ENCODE results near the gene FAP. TPM values are rescaled to one million over a fixed set of nuclear protein-coding genes. Genes with fewer than 3 reads are reported as not detected.

The FAP gene
- polyA plus RNA-seq (2013): not detected

GRCh38 chr2:162243294-162243693 lies at the start of gene FAP:
Gene FAP (minus strand): TSS chr2:162243445. CDS start chr2:162243327, 118 bp downstream.
- WGBS (ENCODE audit: insufficient coverage): 100% methylated on average over 2 of the region's 6 CpGs
- POLR2A ChIA-PET: no interaction called here

GRCh38 chr2:162291748-162292147 lies 48.5 kb upstream of the FAP start:
- ChIA-PET POLR2A (interaction anchor here (0.6 kb wide), 1 partner anchor 1915 kb away, joined by 3 read pairs; no protein-coding TSS in a partner anchor), CTCF (interaction anchor here (1.3 to 10.8 kb wide), 2 partner anchors 12 to 70 kb away, joined by 3 to 112 read pairs; no protein-coding TSS in a partner anchor)
- WGBS (ENCODE audit: insufficient coverage): no CpG with 5 or more reads among the region's 3 CpGs

More at GRCh38 chr2:162243294-162243693, at the start of gene FAP:
- DNase-seq: no peak
- H3K27me3 ChIP-seq (replicated peaks in 2 of 5; ENCODE audit: control insufficient read depth in 4 of 5, insufficient read depth in 5 of 5, low read length in 4 of 5): no peaks in the 10 kb centered on the region
- H3K27ac ChIP-seq (ENCODE audit: insufficient read depth in 1 of 2, low read depth in 1 of 2, low read length in 2 of 2, poor library complexity in 1 of 2, severe bottlenecking in 2 of 2): no peak within 1 kb of the TSS
- H3K4me3 ChIP-seq (ENCODE audit: control insufficient read depth in 1 of 7, extremely low read depth in 1 of 7, insufficient read depth in 4 of 7, low read depth in 2 of 7, low read length in 6 of 7): no peak within 1 kb of the TSS
- no peaks in the 10 kb centered on the region for H3K4me1 ChIP-seq (ENCODE audit: control extremely low read depth in 1 of 4, control insufficient read depth in 4 of 4, insufficient read depth in 4 of 4, low read length in 3 of 4)
- no peaks in the 10 kb centered on the region for H3K9me3 ChIP-seq (ENCODE audit: control extremely low read depth in 1 of 5, control insufficient read depth in 4 of 5, insufficient read depth in 2 of 5, low read depth in 1 of 5, low read length in 4 of 5)
- no peaks in the 10 kb centered on the region for H3K36me3 ChIP-seq (ENCODE audit: control insufficient read depth in 4 of 4, insufficient read depth in 4 of 4, low read length in 3 of 4)
- CTCF ChIA-PET: interaction anchor here (2.8 kb wide), 1 partner anchor 12 kb away, joined by 8 read pairs; no protein-coding TSS in a partner anchor

GRCh38 chr2:162282765-162283425 lies 39.6 kb upstream of the FAP start:
- POLR2A ChIA-PET: no interaction called here
- DNase-seq: no peak

More at GRCh38 chr2:162291748-162292147, 48.5 kb upstream of the FAP start:
- H3K4me1 ChIP-seq (ENCODE audit: control extremely low read depth in 1 of 4, control insufficient read depth in 4 of 4, insufficient read depth in 4 of 4, low read length in 3 of 4): peaks cover 0 to 7% (median 2%) of the 10 kb centered on the region in 4 experiments
- H3K9me3 ChIP-seq (ENCODE audit: control extremely low read depth in 1 of 5, control insufficient read depth in 4 of 5, insufficient read depth in 2 of 5, low read depth in 1 of 5, low read length in 4 of 5): no peaks in the 10 kb centered on the region
- peaks cover 4 to 8% (median 5%) of the 10 kb centered on the region in 4 experiments for H3K36me3 ChIP-seq (ENCODE audit: control insufficient read depth in 4 of 4, insufficient read depth in 4 of 4, low read length in 3 of 4)
- DNase-seq: no peak
- H3K4me3 ChIP-seq (ENCODE audit: control insufficient read depth in 1 of 7, extremely low read depth in 1 of 7, insufficient read depth in 4 of 7, low read depth in 2 of 7, low read length in 6 of 7): no peak overlapping the region
- no peaks in the 10 kb centered on the region for H3K27me3 ChIP-seq (replicated peaks in 2 of 5; ENCODE audit: control insufficient read depth in 4 of 5, insufficient read depth in 5 of 5, low read length in 4 of 5)
- no peak overlapping the region for H3K27ac ChIP-seq (ENCODE audit: insufficient read depth in 1 of 2, low read depth in 1 of 2, low read length in 2 of 2, poor library complexity in 1 of 2, severe bottlenecking in 2 of 2)

GRCh38 chr2:162280654-162281053 lies 37.4 kb upstream of the FAP start:
- ChIA-PET CTCF (interaction anchor here (1.0 kb wide), 1 partner anchor 17 kb away, joined by 3 read pairs; no protein-coding TSS in a partner anchor), POLR2A (no interaction called here)
- Histone ChIP-seq H3K9me3 (ENCODE audit: control extremely low read depth in 1 of 5, control insufficient read depth in 4 of 5, insufficient read depth in 2 of 5, low read depth in 1 of 5, low read length in 4 of 5) (no peaks in the 10 kb centered on the region), H3K4me3 (ENCODE audit: control insufficient read depth in 1 of 7, extremely low read depth in 1 of 7, insufficient read depth in 4 of 7, low read depth in 2 of 7, low read length in 6 of 7) (no peak overlapping the region), H3K4me1 (ENCODE audit: control extremely low read depth in 1 of 4, control insufficient read depth in 4 of 4, insufficient read depth in 4 of 4, low read length in 3 of 4) (peaks cover 0 to 3% (median 3%) of the 10 kb centered on the region in 4 experiments), H3K36me3 (ENCODE audit: control insufficient read depth in 4 of 4, insufficient read depth in 4 of 4, low read length in 3 of 4) (peaks cover 15 to 62% (median 30%) of the 10 kb centered on the region in 4 experiments), H3K27ac (ENCODE audit: insufficient read depth in 1 of 2, low read depth in 1 of 2, low read length in 2 of 2, poor library complexity in 1 of 2, severe bottlenecking in 2 of 2) (no peak overlapping the region), H3K27me3 (replicated peaks in 2 of 5; ENCODE audit: control insufficient read depth in 4 of 5, insufficient read depth in 5 of 5, low read length in 4 of 5) (no peaks in the 10 kb centered on the region)
- DNase-seq: no peak
- no CpG with 5 or more reads among the region's 1 CpG for WGBS (ENCODE audit: insufficient coverage)

More at GRCh38 chr2:162282765-162283425, 39.6 kb upstream of the FAP start:
- 97% methylated on average over 4 of the region's 4 CpGs for WGBS (ENCODE audit: insufficient coverage)
- peaks cover 11 to 62% (median 31%) of the 10 kb centered on the region in 4 experiments for H3K36me3 ChIP-seq (ENCODE audit: control insufficient read depth in 4 of 4, insufficient read depth in 4 of 4, low read length in 3 of 4)
- CTCF ChIA-PET: interaction anchor here (0.7 to 1.4 kb wide), 2 partner anchors 15 to 45 kb away, joined by 3 to 7 read pairs; no protein-coding TSS in a partner anchor
- no peaks in the 10 kb centered on the region for H3K9me3 ChIP-seq (ENCODE audit: control extremely low read depth in 1 of 5, control insufficient read depth in 4 of 5, insufficient read depth in 2 of 5, low read depth in 1 of 5, low read length in 4 of 5)
- no peak overlapping the region for H3K27ac ChIP-seq (ENCODE audit: insufficient read depth in 1 of 2, low read depth in 1 of 2, low read length in 2 of 2, poor library complexity in 1 of 2, severe bottlenecking in 2 of 2)
- no peaks in the 10 kb centered on the region for H3K27me3 ChIP-seq (replicated peaks in 2 of 5; ENCODE audit: control insufficient read depth in 4 of 5, insufficient read depth in 5 of 5, low read length in 4 of 5)
- H3K4me3 ChIP-seq (ENCODE audit: control insufficient read depth in 1 of 7, extremely low read depth in 1 of 7, insufficient read depth in 4 of 7, low read depth in 2 of 7, low read length in 6 of 7): no peak overlapping the region
- H3K4me1 ChIP-seq (ENCODE audit: control extremely low read depth in 1 of 4, control insufficient read depth in 4 of 4, insufficient read depth in 4 of 4, low read length in 3 of 4): no peaks in the 10 kb centered on the region

GRCh38 chr2:162277381-162277780 lies 34.1 kb upstream of the FAP start:
- peaks cover 0 to 3% (median 3%) of the 10 kb centered on the region in 4 experiments for H3K4me1 ChIP-seq (ENCODE audit: control extremely low read depth in 1 of 4, control insufficient read depth in 4 of 4, insufficient read depth in 4 of 4, low read length in 3 of 4)
- no peak overlapping the region for H3K27ac ChIP-seq (ENCODE audit: insufficient read depth in 1 of 2, low read depth in 1 of 2, low read length in 2 of 2, poor library complexity in 1 of 2, severe bottlenecking in 2 of 2)
- DNase-seq: peak in 2 of 3 donors; percentile 17 to 21
- WGBS (ENCODE audit: insufficient coverage): no CpG with 5 or more reads among the region's 4 CpGs
- ChIA-PET CTCF (interaction anchor here (0.9 to 1.5 kb wide), 6 partner anchors 12 to 58 kb away, joined by 3 to 7 read pairs (median 3); no protein-coding TSS in a partner anchor), POLR2A (interaction anchor here (1.2 kb wide), 1 partner anchor 21 kb away, joined by 3 read pairs; no protein-coding TSS in a partner anchor)
- no peaks in the 10 kb centered on the region for H3K9me3 ChIP-seq (ENCODE audit: control extremely low read depth in 1 of 5, control insufficient read depth in 4 of 5, insufficient read depth in 2 of 5, low read depth in 1 of 5, low read length in 4 of 5)
- H3K27me3 ChIP-seq (replicated peaks in 2 of 5; ENCODE audit: control insufficient read depth in 4 of 5, insufficient read depth in 5 of 5, low read length in 4 of 5): no peaks in the 10 kb centered on the region
- H3K4me3 ChIP-seq (ENCODE audit: control insufficient read depth in 1 of 7, extremely low read depth in 1 of 7, insufficient read depth in 4 of 7, low read depth in 2 of 7, low read length in 6 of 7): no peak overlapping the region
- H3K36me3 ChIP-seq (ENCODE audit: control insufficient read depth in 4 of 4, insufficient read depth in 4 of 4, low read length in 3 of 4): peaks cover 11 to 44% (median 21%) of the 10 kb centered on the region in 4 experiments

GRCh38 chr2:162267996-162268395 lies 24.8 kb upstream of the FAP start:
- no CpG with 5 or more reads among the region's 1 CpG for WGBS (ENCODE audit: insufficient coverage)
- no peak for DNase-seq
- H3K4me3 ChIP-seq (ENCODE audit: control insufficient read depth in 1 of 7, extremely low read depth in 1 of 7, insufficient read depth in 4 of 7, low read depth in 2 of 7, low read length in 6 of 7): no peak overlapping the region
- H3K9me3 ChIP-seq (ENCODE audit: control extremely low read depth in 1 of 5, control insufficient read depth in 4 of 5, insufficient read depth in 2 of 5, low read depth in 1 of 5, low read length in 4 of 5): no peaks in the 10 kb centered on the region
- no peaks in the 10 kb centered on the region for H3K4me1 ChIP-seq (ENCODE audit: control extremely low read depth in 1 of 4, control insufficient read depth in 4 of 4, insufficient read depth in 4 of 4, low read length in 3 of 4)
- ChIA-PET CTCF (no interaction called here), POLR2A (no interaction called here)
- no peak overlapping the region for H3K27ac ChIP-seq (ENCODE audit: insufficient read depth in 1 of 2, low read depth in 1 of 2, low read length in 2 of 2, poor library complexity in 1 of 2, severe bottlenecking in 2 of 2)
- H3K36me3 ChIP-seq (ENCODE audit: control insufficient read depth in 4 of 4, insufficient read depth in 4 of 4, low read length in 3 of 4): peaks cover 9 to 49% (median 24%) of the 10 kb centered on the region in 4 experiments
- no peaks in the 10 kb centered on the region for H3K27me3 ChIP-seq (replicated peaks in 2 of 5; ENCODE audit: control insufficient read depth in 4 of 5, insufficient read depth in 5 of 5, low read length in 4 of 5)

GRCh38 chr2:162267496-162267895 lies 24.3 kb upstream of the FAP start:
- Histone ChIP-seq H3K9me3 (ENCODE audit: control extremely low read depth in 1 of 5, control insufficient read depth in 4 of 5, insufficient read depth in 2 of 5, low read depth in 1 of 5, low read length in 4 of 5) (no peaks in the 10 kb centered on the region), H3K27me3 (replicated peaks in 2 of 5; ENCODE audit: control insufficient read depth in 4 of 5, insufficient read depth in 5 of 5, low read length in 4 of 5) (no peaks in the 10 kb centered on the region), H3K27ac (ENCODE audit: insufficient read depth in 1 of 2, low read depth in 1 of 2, low read length in 2 of 2, poor library complexity in 1 of 2, severe bottlenecking in 2 of 2) (no peak overlapping the region), H3K4me1 (ENCODE audit: control extremely low read depth in 1 of 4, control insufficient read depth in 4 of 4, insufficient read depth in 4 of 4, low read length in 3 of 4) (no peaks in the 10 kb centered on the region), H3K4me3 (ENCODE audit: control insufficient read depth in 1 of 7, extremely low read depth in 1 of 7, insufficient read depth in 4 of 7, low read depth in 2 of 7, low read length in 6 of 7) (no peak overlapping the region), H3K36me3 (ENCODE audit: control insufficient read depth in 4 of 4, insufficient read depth in 4 of 4, low read length in 3 of 4) (peaks cover 9 to 46% (median 24%) of the 10 kb centered on the region in 4 experiments)
- 100% methylated on average over 1 of the region's 5 CpGs for WGBS (ENCODE audit: insufficient coverage)
- ChIA-PET CTCF (no interaction called here), POLR2A (no interaction called here)
- no peak for DNase-seq

All from common myeloid progenitor, CD34-positive (primary cell).